GM18951 (cell line): Measurements from ENCODE around the gene C10orf95.
A peak's percentile ranks its signal among the peaks of the same experiment; 100 is the strongest.

Experiments
- POLR2A ChIP-seq: IDR thresholded peaks from 4 replicates; pipeline ENCODE4 v1.6.1; 2011; ENCODE audit warnings: mild to moderate bottlenecking; ENCODE audit not compliant: insufficient read length, insufficient read depth; ENCODE audit errors: extremely low read depth
- in situ Hi-C: fragments of 300-500 bp; cut with MboI; formaldehyde crosslinking; loops from one replicate; pipeline ENCODE4 v1.12.0; 2022; ENCODE audit warnings: low sequenced_read_pairs, mixed read lengths, inconsistent platforms; ENCODE audit not compliant: unreplicated experiment

The C10orf95 gene

GRCh38 chr10:102475451-102476040 is 24.2 kb upstream of the C10orf95 start:
- in situ Hi-C loops = no loop called here

DNA sequence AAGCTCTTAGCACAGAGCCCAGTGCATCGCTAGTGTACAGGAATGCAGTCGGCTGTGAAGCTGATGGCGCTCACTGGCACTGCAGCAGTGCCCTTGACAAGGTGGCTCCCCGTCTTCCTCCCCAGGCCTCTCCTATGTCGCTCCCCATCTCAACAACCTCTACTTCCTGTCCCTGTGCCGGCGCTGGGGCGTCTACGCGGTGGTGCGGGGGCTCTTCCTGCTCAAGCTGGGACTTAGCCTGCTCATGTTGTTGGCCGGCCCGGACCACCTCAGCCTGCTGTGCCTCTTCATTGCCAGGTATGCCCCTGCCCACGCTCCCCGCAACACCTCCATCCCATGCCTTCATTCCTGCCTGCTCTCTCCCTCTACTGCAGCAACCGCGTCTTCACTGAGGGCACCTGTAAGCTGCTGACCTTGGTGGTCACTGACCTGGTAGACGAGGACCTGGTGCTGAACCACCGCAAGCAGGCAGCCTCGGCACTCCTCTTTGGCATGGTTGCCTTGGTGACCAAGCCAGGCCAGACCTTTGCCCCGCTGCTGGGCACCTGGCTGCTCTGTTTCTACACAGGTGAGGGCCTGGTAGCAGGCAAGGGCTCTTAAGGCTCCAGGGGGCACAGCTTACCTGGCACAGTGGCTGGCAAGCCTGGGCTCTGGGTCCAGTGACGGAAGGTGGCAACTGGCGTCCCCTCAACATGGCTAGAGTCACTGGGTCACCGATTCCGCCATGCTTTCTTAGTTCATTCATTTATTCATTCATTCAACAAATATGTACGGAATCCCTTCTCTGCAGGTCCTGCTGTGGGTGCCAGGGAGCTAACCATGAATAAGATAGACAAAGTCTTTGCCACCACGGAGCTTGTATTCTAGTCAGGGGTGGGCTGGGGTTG is 22.3 kb upstream of the C10orf95 start:
- no peak for TF ChIP-seq POLR2A

More at GRCh38 chr10:102475451-102476040, 24.2 kb upstream of the C10orf95 start:
- no peak for TF ChIP-seq POLR2A

DNA sequence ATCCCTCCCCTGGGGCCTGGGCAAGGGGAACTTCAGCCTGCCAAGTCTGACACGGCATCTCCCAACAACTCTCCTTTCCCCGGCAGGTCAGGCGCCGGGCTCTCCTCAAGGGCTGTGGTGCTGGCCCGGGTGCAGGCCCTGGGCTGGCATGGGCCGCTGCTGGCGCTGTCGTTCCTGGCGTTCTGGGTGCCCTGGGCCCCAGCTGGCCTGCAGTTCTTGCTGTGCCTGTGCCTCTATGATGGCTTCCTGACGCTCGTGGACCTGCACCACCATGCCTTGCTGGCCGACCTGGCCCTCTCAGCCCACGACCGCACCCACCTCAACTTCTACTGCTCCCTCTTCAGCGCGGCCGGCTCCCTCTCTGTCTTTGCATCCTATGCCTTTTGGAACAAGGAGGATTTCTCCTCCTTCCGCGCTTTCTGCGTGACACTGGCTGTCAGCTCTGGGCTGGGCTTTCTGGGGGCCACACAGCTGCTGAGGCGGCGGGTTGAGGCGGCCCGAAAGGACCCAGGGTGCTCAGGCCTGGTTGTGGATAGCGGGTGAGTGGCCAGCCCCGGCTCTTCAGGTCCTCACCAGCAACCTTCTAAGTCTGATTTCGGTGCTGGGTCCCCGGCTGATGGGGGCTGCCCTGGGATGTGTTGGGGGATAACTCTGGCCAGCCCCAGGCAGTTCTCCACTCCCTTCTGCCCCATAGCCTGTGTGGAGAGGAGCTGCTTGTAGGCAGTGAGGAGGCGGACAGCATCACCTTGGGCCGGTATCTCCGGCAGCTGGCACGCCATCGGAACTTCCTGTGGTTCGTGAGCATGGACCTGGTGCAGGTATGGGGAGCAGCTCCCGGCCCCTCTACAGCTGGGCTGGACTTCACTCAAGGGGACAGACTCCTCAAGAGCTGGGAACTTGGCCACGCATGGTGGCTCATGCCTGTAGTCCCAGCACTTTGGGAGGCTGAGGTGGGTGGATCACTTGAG is 19.5 kb upstream of the C10orf95 start:
- TF ChIP-seq POLR2A = no peak
- in situ Hi-C loops = no loop called here

More for the DNA sequence above, 22.3 kb upstream of the C10orf95 start:
- in situ Hi-C loops = no loop called here

DNA sequence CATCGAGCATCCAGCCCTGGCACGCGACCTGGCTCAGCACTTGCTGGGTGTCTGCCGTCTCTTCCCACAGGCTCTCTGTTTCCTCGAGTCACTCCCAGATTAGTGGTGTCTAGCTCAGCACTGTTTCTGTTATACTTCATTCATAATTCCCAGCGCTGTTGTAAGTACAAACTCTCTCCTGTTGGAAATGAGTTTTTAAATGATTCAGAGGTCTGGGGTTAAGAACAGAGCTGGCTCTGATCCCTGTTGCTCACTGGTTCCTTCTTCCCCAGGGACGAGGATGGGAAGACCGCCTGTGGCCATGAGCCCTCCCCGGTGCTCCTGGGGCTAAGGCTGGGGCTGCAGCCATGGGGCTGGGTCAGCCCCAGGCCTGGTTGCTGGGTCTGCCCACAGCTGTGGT is 17.3 kb upstream of the C10orf95 start:
- in situ Hi-C loops = no loop called here
- TF ChIP-seq POLR2A = no peak

DNA sequence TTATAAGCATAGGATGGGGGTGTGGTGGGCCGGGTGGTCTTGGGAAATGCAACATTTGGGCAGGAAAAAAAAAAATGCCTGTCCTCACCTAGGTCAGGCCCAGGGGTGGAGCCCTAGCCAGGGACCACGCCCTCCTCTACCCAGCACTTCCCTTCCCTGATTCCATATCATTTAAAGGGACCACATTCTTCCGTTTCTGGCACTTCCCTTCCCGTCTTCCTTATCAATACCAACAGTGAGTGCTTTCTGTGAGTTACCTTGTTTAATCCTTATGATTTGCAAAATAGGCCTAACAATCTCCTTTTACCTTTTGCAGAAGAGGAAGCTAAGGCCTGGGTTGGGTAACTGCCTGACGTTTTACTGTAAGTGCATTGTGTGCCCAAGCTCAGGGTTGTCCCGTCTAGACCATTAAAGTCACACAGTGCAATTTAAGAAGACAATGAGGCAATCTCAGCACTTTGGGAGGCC is 16.7 kb upstream of the C10orf95 start:
- in situ Hi-C loops = no loop called here
- no peak for TF ChIP-seq POLR2A

DNA sequence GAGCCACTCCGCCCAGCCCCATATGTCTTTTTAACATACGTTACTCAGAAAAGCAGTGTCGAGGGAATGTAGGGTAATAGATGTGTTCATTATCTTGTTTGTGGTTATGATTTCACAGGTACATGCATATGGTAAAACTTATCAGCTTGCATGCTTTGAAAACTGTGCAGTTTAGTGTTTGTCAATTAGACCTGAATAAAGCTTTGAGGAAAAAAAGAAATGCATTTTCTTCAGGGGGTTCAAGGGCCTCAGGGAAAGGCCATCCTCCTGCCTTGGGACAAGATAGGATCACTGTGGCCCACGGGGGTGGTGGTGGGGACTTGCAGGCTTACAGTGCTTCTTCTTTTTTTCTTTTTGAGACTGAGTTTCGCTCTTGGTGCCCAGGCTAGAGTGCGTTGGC is 16.0 kb upstream of the C10orf95 start:
- in situ Hi-C loops = no loop called here
- no peak for TF ChIP-seq POLR2A

- TF ChIP-seq POLR2A = no peak
- in situ Hi-C loops = no loop called here
Observed at GRCh38 chr10:102465466-102465865, 14.1 kb upstream of the C10orf95 start.

DNA sequence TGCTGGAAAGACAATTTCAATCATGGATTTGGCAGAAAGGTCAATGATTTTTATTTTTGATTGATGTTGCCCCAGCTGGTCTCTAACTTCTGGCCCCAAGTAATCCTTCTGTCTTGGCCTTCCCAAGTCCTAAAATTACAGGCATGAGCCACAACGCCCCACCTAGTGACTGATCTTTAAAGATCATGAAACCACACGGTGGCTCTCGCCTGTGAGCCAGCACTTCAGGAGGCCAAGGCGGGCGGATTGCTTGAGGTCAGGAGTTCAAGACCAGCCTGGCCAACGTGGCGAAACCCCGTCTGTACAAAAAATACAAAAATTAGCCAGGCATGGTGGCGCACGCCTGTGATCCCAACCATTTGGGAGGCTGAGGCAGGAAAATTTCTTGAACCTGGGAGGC is 12.6 kb upstream of the C10orf95 start:
- TF ChIP-seq POLR2A = no peak
- in situ Hi-C loops = no loop called here

DNA sequence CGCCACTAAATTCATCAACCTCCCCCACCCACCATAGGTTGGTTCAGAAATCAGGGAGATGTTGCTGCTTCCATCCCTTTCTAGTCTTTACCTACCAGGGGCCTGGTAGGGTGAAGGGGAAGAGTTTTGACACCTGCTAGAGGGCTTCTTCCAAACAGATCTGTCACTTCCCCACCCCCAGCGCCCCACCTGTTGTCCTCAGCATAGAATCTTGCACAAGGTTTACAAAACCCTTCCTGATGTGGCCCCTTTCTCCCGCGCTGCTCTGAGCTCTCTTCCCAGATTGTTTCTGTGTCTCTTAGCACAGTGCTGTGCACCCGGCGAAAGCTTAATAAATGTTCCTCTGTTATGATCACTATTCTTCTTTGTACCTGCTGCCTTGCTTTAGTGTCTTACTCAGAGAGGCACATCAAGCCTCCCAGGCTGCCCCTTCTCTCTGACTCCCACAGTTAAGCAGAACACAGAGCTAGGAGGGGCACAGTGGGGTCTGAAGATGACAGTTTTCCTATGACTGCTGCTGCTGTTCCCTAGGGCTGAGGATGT is 11.2 kb upstream of the C10orf95 start:
- TF ChIP-seq POLR2A = no peak
- in situ Hi-C loops = no loop called here

- peak; percentile 63 for TF ChIP-seq POLR2A
- in situ Hi-C loops = no loop called here
Observed at GRCh38 chr10:102461187-102462054, 10.1 kb upstream of the C10orf95 start.

- no peak for TF ChIP-seq POLR2A
- in situ Hi-C loops = no loop called here
Observed at GRCh38 chr10:102460836-102461186, 9.5 kb upstream of the C10orf95 start.

DNA sequence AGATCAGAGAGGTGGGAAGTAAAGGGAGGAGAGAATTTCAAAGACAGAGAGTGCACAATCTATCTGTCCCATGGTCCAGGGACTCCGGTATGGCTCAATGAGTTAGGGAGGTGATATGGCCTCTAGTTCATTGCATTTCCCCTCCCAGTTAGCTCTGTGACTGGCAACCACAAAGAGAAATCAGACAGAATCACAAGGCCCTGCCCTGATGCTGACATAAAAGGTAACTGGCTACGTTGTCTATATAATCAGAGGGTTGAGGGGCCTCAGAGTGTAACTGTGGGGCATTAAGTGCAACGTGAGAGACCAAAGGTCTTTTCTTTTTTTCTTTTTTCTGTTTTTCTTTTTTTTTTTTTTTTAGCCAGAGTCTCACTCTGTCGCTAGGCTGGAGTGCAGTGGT is 7.3 kb upstream of the C10orf95 start:
- in situ Hi-C loops = no loop called here
- no peak for TF ChIP-seq POLR2A
